ES-I3 (cell line): ENCODE data around the gene TPSD1.

ENCODE experiments used
- H3K36me3 ChIP-seq: 2 replicates; pipeline ENCODE4 v1.6.1; 2013; ENCODE audit warnings: mild to moderate bottlenecking, low read length, control low read depth, moderate library complexity; ENCODE audit not compliant: insufficient read depth
- H3K4me1 ChIP-seq: 2 replicates; pipeline ENCODE4 v1.6.1; 2013; ENCODE audit warnings: mild to moderate bottlenecking, control low read depth, low read length; ENCODE audit not compliant: insufficient read depth
- H3K9ac ChIP-seq: 2 replicates; pipeline ENCODE4 v1.6.1; 2013; ENCODE audit warnings: low read depth, mild to moderate bottlenecking, low read length, moderate library complexity
- H3K9me3 ChIP-seq: 2 replicates; pipeline ENCODE4 v1.6.1; 2013; ENCODE audit warnings: mild to moderate bottlenecking, low read length, moderate library complexity; ENCODE audit not compliant: control insufficient read depth, insufficient read depth

Gene TPSD1

DNA sequence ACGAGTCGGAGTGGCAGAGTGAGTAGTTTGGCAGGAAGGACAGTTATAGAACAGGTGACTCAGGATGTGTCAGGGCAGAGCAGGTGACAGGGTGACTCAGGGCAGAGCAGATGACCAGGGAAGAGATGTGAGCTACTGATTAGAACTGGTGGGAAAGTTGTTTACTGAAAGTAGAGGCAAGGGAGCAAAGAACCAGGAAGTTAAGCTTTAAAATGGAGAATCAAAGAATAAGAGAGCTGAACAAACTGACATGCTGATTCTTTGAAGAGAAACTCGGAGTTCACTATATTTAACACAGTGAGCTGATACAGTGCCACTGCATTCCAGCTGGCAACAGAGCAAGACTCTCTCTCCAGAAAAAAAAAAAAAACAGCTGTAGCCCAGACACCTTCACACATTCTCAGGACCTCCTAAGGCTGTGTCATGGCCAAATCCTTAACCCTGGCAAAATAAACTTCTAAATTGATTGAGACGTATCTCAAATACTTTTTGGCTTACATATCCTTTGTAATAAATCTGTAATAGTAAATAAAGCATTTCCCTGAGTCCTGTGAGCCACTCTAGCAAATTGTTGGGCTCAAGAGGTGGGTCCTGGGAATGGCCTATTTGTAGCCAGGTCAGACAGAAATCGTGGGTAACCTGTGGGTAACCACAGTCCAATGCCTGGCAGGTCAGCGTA is 41.3 kb downstream of the TPSD1 start:
- no peaks in the 10 kb centered on the region for H3K9me3 ChIP-seq
- no peak overlapping the region for H3K9ac ChIP-seq
- peaks cover 23% of the 10 kb centered on the region; the same call in 1 of the 2 replicates for H3K4me1 ChIP-seq
- H3K36me3 ChIP-seq, result no peaks in the 10 kb centered on the region

DNA sequence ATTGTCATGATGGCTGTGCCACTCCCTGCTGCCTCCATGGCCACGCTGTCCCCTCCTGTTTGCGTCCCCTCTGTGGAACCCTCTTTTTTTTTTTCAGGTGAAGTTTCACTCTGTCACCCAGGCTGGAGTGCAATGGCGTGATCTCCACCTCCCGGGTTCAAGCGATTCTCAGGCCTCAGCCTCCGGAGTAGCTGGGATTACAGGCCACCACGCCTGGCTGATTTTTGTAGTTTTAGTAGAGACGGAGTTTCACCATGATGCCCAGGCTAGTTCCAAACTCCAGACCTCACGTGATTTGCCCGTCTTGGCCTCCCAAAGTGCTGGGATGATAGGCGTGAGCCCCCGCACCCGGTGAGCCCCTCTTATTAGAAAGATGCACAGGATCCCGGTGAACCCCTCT is 42.5 kb downstream of the TPSD1 start:
- no peaks in the 10 kb centered on the region for H3K9me3 ChIP-seq
- H3K9ac ChIP-seq, result no peak overlapping the region
- no peaks in the 10 kb centered on the region for H3K36me3 ChIP-seq
- peaks cover 23% of the 10 kb centered on the region; the same call in 1 of the 2 replicates for H3K4me1 ChIP-seq

DNA sequence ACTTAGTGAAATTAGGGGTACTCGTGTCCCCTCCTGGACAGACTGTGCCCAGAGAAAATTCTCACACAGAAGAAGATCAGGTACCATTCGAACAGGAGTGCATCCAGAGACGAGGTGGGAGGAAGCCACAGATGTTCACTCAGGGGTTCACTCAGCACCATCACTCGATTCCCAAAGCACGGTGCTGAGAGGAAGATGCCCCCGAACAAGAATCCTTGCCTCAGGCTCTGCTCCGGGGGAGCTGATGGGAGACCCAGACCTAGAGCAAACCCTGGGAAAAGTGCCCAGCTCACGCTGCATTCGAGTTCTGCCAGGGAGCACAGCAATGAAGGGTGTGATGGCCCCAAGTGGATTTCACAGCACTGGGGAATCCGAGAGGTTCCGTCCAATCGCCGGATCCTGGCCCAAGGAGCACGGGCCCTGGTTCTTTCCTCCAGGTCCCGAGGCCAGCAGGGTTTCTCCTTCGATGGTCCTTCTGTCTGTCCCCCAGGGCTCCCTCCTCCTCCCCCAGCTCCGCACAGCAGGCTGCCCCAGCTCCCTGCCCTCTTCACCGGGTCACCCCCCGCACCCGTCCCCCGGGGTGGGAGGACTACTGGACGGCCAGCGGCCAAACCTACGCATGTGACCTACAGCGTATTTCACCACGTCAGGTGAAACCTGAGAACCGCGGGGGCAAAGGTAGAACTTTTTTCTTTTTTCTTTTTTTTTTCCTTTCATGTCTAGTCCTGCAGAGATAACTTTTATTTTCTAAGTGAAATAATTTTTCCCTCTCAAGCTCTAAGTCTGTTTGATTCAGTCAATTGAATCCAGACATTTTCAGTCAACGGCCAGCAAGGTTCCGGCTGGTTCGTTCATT is 43.4 kb downstream of the TPSD1 start:
- H3K9me3 ChIP-seq, result no peaks in the 10 kb centered on the region
- no peak overlapping the region for H3K9ac ChIP-seq
- H3K4me1 ChIP-seq, result peaks cover 23% of the 10 kb centered on the region; the same call in 1 of the 2 replicates
- no peaks in the 10 kb centered on the region for H3K36me3 ChIP-seq

DNA sequence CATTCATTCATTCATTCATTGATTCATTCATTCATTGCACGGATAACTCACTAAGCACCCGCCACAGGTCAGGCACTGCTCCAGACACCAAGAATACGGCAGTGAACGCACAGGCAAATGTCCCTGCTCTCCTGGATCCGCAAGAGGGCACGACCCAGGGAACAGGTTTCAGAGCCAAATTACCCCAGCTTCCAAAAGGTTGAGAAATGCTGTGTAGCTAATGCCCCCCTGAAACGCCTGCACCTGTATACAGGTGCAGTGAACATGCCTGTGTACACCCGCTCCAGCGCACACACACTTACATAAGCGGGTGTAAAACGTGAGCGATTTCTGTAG is 44.0 kb downstream of the TPSD1 start:
- Histone ChIP-seq H3K4me1 (peaks cover 21% of the 10 kb centered on the region; the same call in 1 of the 2 replicates), H3K9ac (no peak overlapping the region), H3K36me3 (no peaks in the 10 kb centered on the region), H3K9me3 (no peaks in the 10 kb centered on the region)

DNA sequence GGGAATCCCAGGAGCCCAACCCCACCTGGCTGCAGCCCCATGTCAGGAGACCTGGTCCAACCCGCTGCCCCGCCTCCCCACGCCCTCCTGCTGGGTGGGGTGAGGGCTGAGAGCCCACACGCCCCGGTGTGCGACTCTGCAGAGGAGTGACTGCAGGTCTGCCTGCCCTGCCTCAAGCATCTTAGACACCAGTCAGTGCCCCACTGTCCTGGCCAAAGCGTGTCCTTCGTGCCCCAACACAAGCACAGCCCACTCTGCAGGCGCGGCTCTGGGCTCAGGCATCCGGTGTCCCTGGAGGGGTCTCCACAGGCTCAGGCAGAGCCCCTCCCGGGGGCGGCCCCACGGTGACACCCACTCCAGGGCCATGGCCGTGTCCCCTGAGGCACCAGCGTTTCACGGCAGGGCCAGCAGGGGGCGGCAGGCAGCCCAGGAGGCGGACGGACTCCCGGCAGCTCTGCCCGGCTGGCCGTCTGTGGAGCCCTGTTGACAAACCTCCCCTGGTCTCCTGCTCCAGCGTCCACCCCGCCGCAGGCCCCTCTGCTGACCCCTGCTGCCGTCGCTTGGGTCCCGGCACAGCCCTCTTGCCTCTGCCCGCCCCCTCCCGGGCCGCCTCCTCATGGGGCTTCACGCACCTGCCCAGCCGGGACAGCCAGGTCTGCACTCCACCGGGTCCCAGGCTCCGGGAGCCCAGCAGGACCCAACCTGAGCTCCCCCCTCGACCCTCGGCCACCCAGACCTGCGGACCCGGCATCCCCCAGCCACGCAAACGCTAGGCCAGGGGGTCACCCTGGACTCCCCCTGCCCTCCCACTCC is 45.0 kb downstream of the TPSD1 start:
- Histone ChIP-seq H3K9ac (peak overlapping the region; percentile 42; the same call in 1 of the 2 replicates), H3K4me1 (peaks cover 14% of the 10 kb centered on the region; the same call in 1 of the 2 replicates), H3K36me3 (no peaks in the 10 kb centered on the region), H3K9me3 (no peaks in the 10 kb centered on the region)

DNA sequence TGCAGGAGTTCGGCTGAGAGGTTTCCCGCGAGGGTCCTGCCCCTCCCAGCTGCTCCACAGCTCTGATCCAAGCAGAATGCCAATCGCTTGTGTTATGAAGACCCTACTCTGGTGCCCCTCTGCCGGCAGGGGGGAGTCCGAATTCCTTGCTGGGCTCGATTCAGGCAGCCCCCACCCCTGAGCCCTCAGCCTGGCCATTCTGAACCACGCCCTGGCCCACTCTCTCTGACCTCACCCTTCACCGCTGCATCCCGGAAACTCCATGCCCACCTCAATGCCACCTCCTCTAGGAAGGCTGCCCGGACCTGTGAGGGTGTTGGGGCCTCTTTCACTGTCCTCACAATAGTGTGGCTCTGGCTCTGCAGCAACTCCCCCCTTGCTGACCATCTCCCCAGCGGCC is 45.7 kb downstream of the TPSD1 start:
- H3K9me3 ChIP-seq, result no peaks in the 10 kb centered on the region
- H3K9ac ChIP-seq, result no peak overlapping the region; the same call in 1 of the 2 replicates
- no peaks in the 10 kb centered on the region for H3K36me3 ChIP-seq
- H3K4me1 ChIP-seq, result peaks cover 14% of the 10 kb centered on the region; the same call in 1 of the 2 replicates

DNA sequence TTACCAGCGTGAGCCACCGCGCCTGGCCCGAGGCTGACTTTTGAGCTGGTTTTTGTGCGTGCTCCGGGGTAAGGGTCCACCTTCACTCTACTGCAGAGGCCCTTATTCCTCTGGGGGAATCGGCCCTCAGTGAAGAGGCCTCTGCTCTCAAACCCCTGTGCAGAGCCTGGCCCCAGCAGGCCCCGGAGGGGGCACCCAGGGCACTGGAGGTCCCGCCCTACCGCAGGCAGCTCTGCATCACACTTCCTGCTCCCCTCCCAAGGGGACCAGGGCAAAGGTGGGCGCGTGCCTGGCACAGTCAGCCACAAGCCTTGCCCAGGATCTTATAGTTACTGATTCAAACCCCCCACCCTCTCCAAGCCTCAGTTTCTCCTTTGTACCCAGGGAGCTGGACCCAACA is 50.0 kb downstream of the TPSD1 start:
- Histone ChIP-seq H3K36me3 (no peaks in the 10 kb centered on the region), H3K4me1 (peaks cover 4% of the 10 kb centered on the region; the same call in 1 of the 2 replicates), H3K9me3 (no peaks in the 10 kb centered on the region), H3K9ac (no peak overlapping the region)

DNA sequence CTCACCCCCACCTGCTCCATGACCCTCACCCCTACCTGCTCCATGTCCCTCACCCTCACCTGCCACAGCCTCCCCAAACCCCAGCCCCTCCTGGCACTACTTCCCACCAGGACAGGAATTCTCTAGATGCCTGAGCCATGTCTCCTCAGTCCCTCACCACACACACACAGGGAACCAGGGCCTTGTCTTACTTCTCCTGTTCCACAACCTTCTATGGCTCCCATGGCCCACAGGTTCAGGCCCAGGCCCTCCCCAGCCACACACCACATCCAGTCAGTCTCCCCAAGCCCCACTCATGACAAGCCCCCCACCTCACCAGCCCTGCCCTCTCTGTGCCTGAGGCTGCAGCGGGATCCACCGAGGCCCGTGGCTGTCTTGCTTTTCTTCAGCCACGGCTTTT is 50.5 kb downstream of the TPSD1 start:
- Histone ChIP-seq H3K9ac (no peak overlapping the region), H3K4me1 (peaks cover 6% of the 10 kb centered on the region; the same call in 1 of the 2 replicates), H3K9me3 (no peaks in the 10 kb centered on the region), H3K36me3 (no peaks in the 10 kb centered on the region)

DNA sequence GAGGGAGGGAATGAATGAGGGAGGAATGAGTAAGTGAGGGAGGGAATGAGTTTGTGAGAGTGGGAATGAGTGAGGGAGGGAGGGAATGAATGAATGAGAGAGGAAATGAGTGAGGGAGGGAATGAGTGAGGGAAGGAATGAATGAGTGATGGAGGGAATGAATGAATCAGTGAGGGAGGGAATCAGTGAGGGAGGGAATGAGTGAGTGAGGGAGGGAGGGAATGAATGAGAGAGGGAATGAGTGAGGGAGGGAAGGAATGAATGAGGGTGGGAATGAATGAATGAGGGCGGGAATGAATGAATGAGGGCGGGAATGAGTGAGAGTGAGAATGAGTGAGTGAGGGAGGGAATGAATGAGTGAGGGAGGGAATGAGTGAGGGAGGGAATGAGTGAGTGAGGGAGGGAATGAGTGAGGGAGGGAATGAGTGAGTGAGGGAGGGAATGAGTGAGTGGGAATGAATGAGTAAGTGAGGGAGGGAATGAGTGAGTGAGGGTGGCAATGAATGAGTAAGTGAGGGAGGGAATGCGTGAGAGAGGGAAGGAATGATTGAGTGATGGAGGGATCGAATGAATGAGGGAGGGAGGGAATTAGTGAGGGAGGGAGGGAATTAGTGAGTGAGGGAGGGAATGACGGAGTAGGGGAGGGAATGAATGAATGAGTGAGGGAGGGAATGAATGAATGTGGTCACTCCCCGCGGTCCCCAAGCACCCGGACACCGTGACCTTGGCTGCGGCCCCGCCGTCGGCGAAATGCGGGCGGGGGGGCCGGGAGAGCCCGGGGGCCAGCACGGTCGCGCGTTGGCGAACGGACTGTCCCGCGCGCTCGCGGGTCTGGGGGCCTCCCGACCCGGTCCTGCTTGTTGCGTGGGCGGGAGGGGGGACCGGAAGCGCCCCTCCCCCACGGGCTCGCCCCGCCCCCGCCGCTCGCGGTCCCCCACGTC is 52.4 kb downstream of the TPSD1 start:
- H3K4me1 ChIP-seq, result peaks cover 5% of the 10 kb centered on the region; the same call in 1 of the 2 replicates
- no peaks in the 10 kb centered on the region; the same call in 1 of the 2 replicates for H3K36me3 ChIP-seq
- H3K9ac ChIP-seq, result peak overlapping the region; percentile 56; the same call in 1 of the 2 replicates
- H3K9me3 ChIP-seq, result no peaks in the 10 kb centered on the region
